WTC11 (cell line): ENCODE measurements around the gene TSPAN18. TPM values are rescaled to one million over a fixed set of nuclear protein-coding genes. Genes with fewer than 3 reads are reported as not detected.

ENCODE experiments used
- ATAC-seq: fragments of 200-7000 bp; cut with Tn5 transposase; 2 replicates; pipeline ENCODE4 v1.10.0; 2021; ENCODE audit warnings: mild to moderate bottlenecking, moderate library complexity
- CTCF ChIA-PET: fragments of 300-600 bp; sonication (Branson Sonifier 250); formaldehyde crosslinking; loops from one replicate; lab custom pipeline; 2021; ENCODE audit warnings: antibody characterized with exemption; lab: Charles Lee
- POLR2A ChIA-PET: fragments of 350-600 bp; sonication (Branson Sonifier 250); formaldehyde crosslinking; loops from one replicate; lab custom pipeline; 2021; ENCODE audit warnings: antibody characterized with exemption; lab: Charles Lee
- DNase-seq: peaks from one replicate; pipeline ENCODE4 v3.0.0; 2021; ENCODE audit warnings: low spot score
- H3K27ac Mint-ChIP-seq: 2 replicates; pipeline ENCODE4 v1.8.0; 2021; ENCODE audit warnings: mixed read lengths
- H3K27me3 Mint-ChIP-seq: 2 replicates; pipeline ENCODE4 v1.8.0; 2021; ENCODE audit warnings: low read depth, mild to moderate bottlenecking, moderate library complexity, mixed read lengths
- H3K36me3 Mint-ChIP-seq: 2 replicates; pipeline ENCODE4 v1.8.0; 2021; ENCODE audit warnings: mixed read lengths
- H3K4me1 Mint-ChIP-seq: 2 replicates; pipeline ENCODE4 v1.8.0; 2022; ENCODE audit warnings: mixed read lengths
- H3K4me3 Mint-ChIP-seq: 2 replicates; pipeline ENCODE4 v1.8.0; 2021; ENCODE audit warnings: mild to moderate bottlenecking, moderate library complexity, mixed read lengths
- H3K9me3 Mint-ChIP-seq: 2 replicates; pipeline ENCODE4 v1.8.0; 2021; ENCODE audit warnings: mixed read lengths
- FOXJ3 ChIP-seq: sonication (generic); formaldehyde crosslinking; IDR thresholded peaks from 2 replicates; pipeline ENCODE4 v1.9.0; 2021; ENCODE audit warnings: missing genetic modification reagents, mild to moderate bottlenecking, borderline replicate concordance
- GRHL2 ChIP-seq: fragments of 250-450 bp; sonication (Bioruptor Pico); IDR thresholded peaks from 2 replicates; pipeline ENCODE4 v1.8.0; 2022; ENCODE audit warnings: mild to moderate bottlenecking, moderate library complexity; ENCODE audit not compliant: insufficient replicate concordance, severe bottlenecking
- HMGA2 ChIP-seq: fragments of 250-450 bp; sonication (Bioruptor Pico); IDR thresholded peaks from 2 replicates; pipeline ENCODE4 v1.4.0; 2021; ENCODE audit warnings: mild to moderate bottlenecking, moderate library complexity
- IRF2 ChIP-seq: sonication (generic); formaldehyde crosslinking; IDR thresholded peaks from 2 replicates; pipeline ENCODE4 v1.8.0; 2022; ENCODE audit warnings: low read depth, missing genetic modification reagents, borderline replicate concordance
- JAZF1 ChIP-seq: fragments of 250-450 bp; sonication (Bioruptor Pico); IDR thresholded peaks from 2 replicates; pipeline ENCODE4 v1.9.0; 2021; ENCODE audit warnings: moderate library complexity, mild to moderate bottlenecking, inconsistent platforms
- KAT7 ChIP-seq: sonication (generic); formaldehyde crosslinking; IDR thresholded peaks from 2 replicates; pipeline ENCODE4 v1.8.1; 2023; ENCODE audit warnings: missing genetic modification reagents, mild to moderate bottlenecking, borderline replicate concordance
- MYBL2 ChIP-seq: sonication (generic); formaldehyde crosslinking; IDR thresholded peaks from 2 replicates; pipeline ENCODE4 v1.8.1; 2023; ENCODE audit warnings: mild to moderate bottlenecking, moderate library complexity, missing genetic modification reagents
- NFYB ChIP-seq: sonication (generic); formaldehyde crosslinking; conservative IDR thresholded peaks from 2 replicates; pipeline ENCODE4 v1.8.0; 2022; ENCODE audit warnings: low read depth, missing genetic modification reagents
- NR2C2 ChIP-seq: sonication (generic); formaldehyde crosslinking; IDR thresholded peaks from 2 replicates; pipeline ENCODE4 v1.8.0; 2022; ENCODE audit warnings: mild to moderate bottlenecking, missing genetic modification reagents
- PRRX2 ChIP-seq: fragments of 250-450 bp; sonication (Bioruptor Pico); IDR thresholded peaks from 2 replicates; pipeline ENCODE4 v1.8.0; 2021; ENCODE audit warnings: mild to moderate bottlenecking
- RORB ChIP-seq: fragments of 250-450 bp; sonication (Bioruptor Pico); IDR thresholded peaks from 2 replicates; pipeline ENCODE4 v1.9.0; 2021; ENCODE audit warnings: mild to moderate bottlenecking
- SP1 ChIP-seq: sonication (generic); formaldehyde crosslinking; conservative IDR thresholded peaks from 2 replicates; pipeline ENCODE4 v1.8.1; 2022; ENCODE audit warnings: missing genetic modification reagents
- TP53 ChIP-seq: sonication (generic); formaldehyde crosslinking; IDR thresholded peaks from 2 replicates; pipeline ENCODE4 v1.8.1; 2023; ENCODE audit warnings: mild to moderate bottlenecking, missing genetic modification reagents
- total RNA-seq: library from RNA; stranded (reverse); gene quantifications from 3 replicates; pipeline ENCODE4 v1.2.3, GENCODE V29; 2021
- TF ChIP-seq, protein P1 (sequence below): sonication (generic); formaldehyde crosslinking; IDR thresholded peaks from 2 replicates; pipeline ENCODE4 v1.8.0; 2022; ENCODE audit warnings: mild to moderate bottlenecking, missing genetic modification reagents
- TF ChIP-seq, protein P2 (sequence below): fragments of 250-450 bp; sonication (Bioruptor Pico); IDR thresholded peaks from 2 replicates; pipeline ENCODE4 v1.9.0; 2021; ENCODE audit warnings: mild to moderate bottlenecking
- TF ChIP-seq, protein P3 (sequence below): fragments of 200-600 bp; IDR thresholded peaks from 2 replicates; pipeline ENCODE4 v1.8.0; 2022; ENCODE audit warnings: antibody characterized with exemption
- TF ChIP-seq, protein P4 (sequence below): fragments of 250-450 bp; sonication (Bioruptor Pico); conservative IDR thresholded peaks from 2 replicates; pipeline ENCODE4 v1.9.0; 2021; ENCODE audit warnings: mild to moderate bottlenecking
- TF ChIP-seq, protein P5 (sequence below): sonication (generic); formaldehyde crosslinking; IDR thresholded peaks from 2 replicates; pipeline ENCODE4 v1.8.1; 2023; ENCODE audit warnings: mild to moderate bottlenecking, missing genetic modification reagents, borderline replicate concordance
- TF ChIP-seq, protein P6 (sequence below): fragments of 250-450 bp; sonication (Bioruptor Pico); IDR thresholded peaks from 2 replicates; pipeline ENCODE4 v2.1.2; 2022; ENCODE audit warnings: mild to moderate bottlenecking, moderate library complexity
- TF ChIP-seq, protein P7 (sequence below): sonication (generic); formaldehyde crosslinking; IDR thresholded peaks from 2 replicates; pipeline ENCODE4 v1.8.1; 2023; ENCODE audit warnings: mild to moderate bottlenecking, missing genetic modification reagents
- TF ChIP-seq, protein P8 (sequence below): fragments of 250-450 bp; sonication (Bioruptor Pico); IDR thresholded peaks from 2 replicates; pipeline ENCODE4 v1.8.0; 2021; ENCODE audit warnings: mild to moderate bottlenecking
- TF ChIP-seq, protein P9 (sequence below): sonication (generic); formaldehyde crosslinking; IDR thresholded peaks from 2 replicates; pipeline ENCODE4 v1.8.0; 2023; ENCODE audit warnings: missing genetic modification reagents

Gene TSPAN18
- total RNA-seq, 1 experiment from 2014 or later, result 44.7 TPM

DNA sequence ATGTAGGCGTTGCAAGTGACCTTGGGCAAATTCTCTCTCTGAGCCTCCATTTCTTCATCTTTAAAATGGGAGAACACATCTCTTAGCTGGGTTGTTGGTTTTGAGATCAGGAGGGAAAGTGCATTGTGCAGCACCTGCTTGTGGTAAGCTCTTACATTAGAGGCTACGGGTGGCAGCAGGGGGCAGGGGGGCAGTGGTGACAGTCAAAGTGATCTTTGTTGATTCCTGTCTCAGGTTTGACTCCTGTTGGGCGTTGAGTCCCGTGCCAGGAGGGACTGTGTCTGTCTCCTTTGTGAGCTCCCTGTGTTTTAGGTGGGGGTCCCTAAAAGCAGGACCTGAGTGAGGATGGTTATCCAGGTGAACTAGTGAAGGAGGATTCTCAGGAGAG, 122.2 kb downstream of the TSPAN18 start (continued):
- TF ChIP-seq GRHL2 (CRISPR knock-in tag) (no peak), JAZF1 (CRISPR knock-in tag) (no peak), HMGA2 (CRISPR knock-in tag) (no peak), NR2C2 (no peak), TP53 (CRISPR knock-in tag) (no peak)
- TF ChIP-seq, protein P1, sequence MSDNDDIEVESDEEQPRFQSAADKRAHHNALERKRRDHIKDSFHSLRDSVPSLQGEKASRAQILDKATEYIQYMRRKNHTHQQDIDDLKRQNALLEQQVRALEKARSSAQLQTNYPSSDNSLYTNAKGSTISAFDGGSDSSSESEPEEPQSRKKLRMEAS (CRISPR knock-in tag), result no peak
- TF ChIP-seq, protein P2, sequence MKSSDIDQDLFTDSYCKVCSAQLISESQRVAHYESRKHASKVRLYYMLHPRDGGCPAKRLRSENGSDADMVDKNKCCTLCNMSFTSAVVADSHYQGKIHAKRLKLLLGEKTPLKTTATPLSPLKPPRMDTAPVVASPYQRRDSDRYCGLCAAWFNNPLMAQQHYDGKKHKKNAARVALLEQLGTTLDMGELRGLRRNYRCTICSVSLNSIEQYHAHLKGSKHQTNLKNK (CRISPR knock-in tag), result no peak
- TF ChIP-seq, protein P3, sequence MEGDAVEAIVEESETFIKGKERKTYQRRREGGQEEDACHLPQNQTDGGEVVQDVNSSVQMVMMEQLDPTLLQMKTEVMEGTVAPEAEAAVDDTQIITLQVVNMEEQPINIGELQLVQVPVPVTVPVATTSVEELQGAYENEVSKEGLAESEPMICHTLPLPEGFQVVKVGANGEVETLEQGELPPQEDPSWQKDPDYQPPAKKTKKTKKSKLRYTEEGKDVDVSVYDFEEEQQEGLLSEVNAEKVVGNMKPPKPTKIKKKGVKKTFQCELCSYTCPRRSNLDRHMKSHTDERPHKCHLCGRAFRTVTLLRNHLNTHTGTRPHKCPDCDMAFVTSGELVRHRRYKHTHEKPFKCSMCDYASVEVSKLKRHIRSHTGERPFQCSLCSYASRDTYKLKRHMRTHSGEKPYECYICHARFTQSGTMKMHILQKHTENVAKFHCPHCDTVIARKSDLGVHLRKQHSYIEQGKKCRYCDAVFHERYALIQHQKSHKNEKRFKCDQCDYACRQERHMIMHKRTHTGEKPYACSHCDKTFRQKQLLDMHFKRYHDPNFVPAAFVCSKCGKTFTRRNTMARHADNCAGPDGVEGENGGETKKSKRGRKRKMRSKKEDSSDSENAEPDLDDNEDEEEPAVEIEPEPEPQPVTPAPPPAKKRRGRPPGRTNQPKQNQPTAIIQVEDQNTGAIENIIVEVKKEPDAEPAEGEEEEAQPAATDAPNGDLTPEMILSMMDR, result no peak

DNA sequence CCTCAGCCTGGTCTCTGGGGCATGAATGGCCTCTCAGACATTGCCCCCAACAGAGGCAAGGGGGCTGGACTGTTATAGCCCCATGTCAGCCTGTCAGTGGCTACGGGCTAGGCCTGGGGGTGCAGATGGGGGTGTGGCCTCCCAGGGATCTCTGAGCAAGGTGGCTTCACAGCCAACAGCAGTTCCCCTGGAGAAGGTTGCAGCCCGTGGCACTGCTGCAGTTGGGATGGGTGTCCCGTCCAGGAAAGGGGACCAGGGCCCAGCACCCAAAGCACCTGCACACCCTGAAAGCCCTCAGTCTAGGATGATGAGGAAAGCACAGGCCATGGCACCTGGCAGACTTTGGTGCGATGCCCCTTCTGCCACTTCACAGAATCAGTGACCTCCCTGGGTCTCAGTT, 122.7 kb downstream of the TSPAN18 start:
- Mint-ChIP-seq H3K9me3 (peaks cover 16% of the 10 kb centered on the region), H3K4me3 (no peak overlapping the region), H3K27me3 (0 out of 2 replicates have a peak, but pooled peaks cover 2% of the 10 kb centered on the region), H3K4me1 (peaks cover 40% of the 10 kb centered on the region), H3K36me3 (peaks cover 14% of the 10 kb centered on the region), H3K27ac (no peak overlapping the region)
- POLR2A ChIA-PET, result no interaction called here
- CTCF ChIA-PET, result interaction anchor here (1.3 to 2.1 kb wide), 2 partner anchors 9 to 62 kb away, joined by 4 to 9 read pairs; no protein-coding TSS in a partner anchor
- DNase-seq (no peak), ATAC-seq (no peak)
- TF ChIP-seq NFYB (no peak), RORB (CRISPR knock-in tag) (no peak), SP1 (CRISPR knock-in tag) (no peak), FOXJ3 (CRISPR knock-in tag) (no peak), MYBL2 (CRISPR knock-in tag) (no peak), IRF2 (CRISPR knock-in tag) (no peak), PRRX2 (CRISPR knock-in tag) (no peak), JAZF1 (CRISPR knock-in tag) (no peak), KAT7 (CRISPR knock-in tag) (no peak)
- TF ChIP-seq, protein P4, sequence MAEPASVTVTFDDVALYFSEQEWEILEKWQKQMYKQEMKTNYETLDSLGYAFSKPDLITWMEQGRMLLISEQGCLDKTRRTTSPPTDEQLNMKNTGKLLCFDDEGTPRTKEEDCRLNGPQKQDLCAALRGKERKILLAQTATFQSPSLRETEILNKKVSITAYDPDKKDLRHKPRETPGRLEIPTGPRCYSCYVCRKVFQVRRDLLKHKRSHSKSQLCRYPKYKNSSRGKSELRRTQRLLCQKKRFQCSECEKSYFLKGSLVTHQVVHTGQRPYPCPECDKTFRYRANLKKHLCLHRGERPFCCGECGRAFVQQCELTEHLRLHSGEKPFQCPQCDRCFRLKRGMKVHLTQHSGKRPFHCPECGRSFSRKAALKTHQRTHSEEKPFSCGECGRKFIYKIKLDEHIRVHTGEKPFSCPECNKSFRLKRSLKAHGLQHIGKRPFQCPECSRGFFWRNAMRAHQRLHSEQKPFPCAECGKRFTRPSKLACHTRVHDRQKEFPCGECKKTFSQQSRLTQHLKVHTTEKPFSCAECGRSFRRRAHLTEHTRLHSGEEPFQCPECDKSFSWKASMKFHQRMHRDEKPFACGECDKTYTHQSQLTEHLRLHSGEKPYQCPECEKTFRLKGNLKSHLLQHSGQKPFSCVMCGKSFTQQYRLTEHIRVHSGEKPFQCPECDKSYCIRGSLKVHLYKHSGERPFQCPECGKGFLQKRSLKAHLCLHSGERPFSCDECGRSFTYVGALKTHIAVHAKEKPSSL (CRISPR knock-in tag), result no peak
- TF ChIP-seq, protein P5, sequence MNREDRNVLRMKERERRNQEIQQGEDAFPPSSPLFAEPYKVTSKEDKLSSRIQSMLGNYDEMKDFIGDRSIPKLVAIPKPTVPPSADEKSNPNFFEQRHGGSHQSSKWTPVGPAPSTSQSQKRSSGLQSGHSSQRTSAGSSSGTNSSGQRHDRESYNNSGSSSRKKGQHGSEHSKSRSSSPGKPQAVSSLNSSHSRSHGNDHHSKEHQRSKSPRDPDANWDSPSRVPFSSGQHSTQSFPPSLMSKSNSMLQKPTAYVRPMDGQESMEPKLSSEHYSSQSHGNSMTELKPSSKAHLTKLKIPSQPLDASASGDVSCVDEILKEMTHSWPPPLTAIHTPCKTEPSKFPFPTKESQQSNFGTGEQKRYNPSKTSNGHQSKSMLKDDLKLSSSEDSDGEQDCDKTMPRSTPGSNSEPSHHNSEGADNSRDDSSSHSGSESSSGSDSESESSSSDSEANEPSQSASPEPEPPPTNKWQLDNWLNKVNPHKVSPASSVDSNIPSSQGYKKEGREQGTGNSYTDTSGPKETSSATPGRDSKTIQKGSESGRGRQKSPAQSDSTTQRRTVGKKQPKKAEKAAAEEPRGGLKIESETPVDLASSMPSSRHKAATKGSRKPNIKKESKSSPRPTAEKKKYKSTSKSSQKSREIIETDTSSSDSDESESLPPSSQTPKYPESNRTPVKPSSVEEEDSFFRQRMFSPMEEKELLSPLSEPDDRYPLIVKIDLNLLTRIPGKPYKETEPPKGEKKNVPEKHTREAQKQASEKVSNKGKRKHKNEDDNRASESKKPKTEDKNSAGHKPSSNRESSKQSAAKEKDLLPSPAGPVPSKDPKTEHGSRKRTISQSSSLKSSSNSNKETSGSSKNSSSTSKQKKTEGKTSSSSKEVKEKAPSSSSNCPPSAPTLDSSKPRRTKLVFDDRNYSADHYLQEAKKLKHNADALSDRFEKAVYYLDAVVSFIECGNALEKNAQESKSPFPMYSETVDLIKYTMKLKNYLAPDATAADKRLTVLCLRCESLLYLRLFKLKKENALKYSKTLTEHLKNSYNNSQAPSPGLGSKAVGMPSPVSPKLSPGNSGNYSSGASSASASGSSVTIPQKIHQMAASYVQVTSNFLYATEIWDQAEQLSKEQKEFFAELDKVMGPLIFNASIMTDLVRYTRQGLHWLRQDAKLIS (CRISPR knock-in tag), result no peak
- TF ChIP-seq, protein P6, sequence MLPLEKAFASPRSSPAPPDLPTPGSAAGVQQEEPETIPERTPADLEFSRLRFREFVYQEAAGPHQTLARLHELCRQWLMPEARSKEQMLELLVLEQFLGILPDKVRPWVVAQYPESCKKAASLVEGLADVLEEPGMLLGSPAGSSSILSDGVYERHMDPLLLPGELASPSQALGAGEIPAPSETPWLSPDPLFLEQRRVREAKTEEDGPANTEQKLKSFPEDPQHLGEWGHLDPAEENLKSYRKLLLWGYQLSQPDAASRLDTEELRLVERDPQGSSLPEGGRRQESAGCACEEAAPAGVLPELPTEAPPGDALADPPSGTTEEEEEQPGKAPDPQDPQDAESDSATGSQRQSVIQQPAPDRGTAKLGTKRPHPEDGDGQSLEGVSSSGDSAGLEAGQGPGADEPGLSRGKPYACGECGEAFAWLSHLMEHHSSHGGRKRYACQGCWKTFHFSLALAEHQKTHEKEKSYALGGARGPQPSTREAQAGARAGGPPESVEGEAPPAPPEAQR (CRISPR knock-in tag), result no peak
- TF ChIP-seq, protein P7, sequence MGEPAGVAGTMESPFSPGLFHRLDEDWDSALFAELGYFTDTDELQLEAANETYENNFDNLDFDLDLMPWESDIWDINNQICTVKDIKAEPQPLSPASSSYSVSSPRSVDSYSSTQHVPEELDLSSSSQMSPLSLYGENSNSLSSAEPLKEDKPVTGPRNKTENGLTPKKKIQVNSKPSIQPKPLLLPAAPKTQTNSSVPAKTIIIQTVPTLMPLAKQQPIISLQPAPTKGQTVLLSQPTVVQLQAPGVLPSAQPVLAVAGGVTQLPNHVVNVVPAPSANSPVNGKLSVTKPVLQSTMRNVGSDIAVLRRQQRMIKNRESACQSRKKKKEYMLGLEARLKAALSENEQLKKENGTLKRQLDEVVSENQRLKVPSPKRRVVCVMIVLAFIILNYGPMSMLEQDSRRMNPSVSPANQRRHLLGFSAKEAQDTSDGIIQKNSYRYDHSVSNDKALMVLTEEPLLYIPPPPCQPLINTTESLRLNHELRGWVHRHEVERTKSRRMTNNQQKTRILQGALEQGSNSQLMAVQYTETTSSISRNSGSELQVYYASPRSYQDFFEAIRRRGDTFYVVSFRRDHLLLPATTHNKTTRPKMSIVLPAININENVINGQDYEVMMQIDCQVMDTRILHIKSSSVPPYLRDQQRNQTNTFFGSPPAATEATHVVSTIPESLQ, result no peak
- TF ChIP-seq, protein P8, sequence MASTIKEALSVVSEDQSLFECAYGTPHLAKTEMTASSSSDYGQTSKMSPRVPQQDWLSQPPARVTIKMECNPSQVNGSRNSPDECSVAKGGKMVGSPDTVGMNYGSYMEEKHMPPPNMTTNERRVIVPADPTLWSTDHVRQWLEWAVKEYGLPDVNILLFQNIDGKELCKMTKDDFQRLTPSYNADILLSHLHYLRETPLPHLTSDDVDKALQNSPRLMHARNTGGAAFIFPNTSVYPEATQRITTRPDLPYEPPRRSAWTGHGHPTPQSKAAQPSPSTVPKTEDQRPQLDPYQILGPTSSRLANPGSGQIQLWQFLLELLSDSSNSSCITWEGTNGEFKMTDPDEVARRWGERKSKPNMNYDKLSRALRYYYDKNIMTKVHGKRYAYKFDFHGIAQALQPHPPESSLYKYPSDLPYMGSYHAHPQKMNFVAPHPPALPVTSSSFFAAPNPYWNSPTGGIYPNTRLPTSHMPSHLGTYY (CRISPR knock-in tag), result no peak
- TF ChIP-seq, protein P9, sequence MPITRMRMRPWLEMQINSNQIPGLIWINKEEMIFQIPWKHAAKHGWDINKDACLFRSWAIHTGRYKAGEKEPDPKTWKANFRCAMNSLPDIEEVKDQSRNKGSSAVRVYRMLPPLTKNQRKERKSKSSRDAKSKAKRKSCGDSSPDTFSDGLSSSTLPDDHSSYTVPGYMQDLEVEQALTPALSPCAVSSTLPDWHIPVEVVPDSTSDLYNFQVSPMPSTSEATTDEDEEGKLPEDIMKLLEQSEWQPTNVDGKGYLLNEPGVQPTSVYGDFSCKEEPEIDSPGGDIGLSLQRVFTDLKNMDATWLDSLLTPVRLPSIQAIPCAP (CRISPR knock-in tag), result no peak
